PC-9 (cell line): ENCODE measurements around the gene ZNF732.

Experiments
- EZH2 ChIP-seq: fragments of 200-600 bp; sonication (generic); IDR thresholded peaks from 2 replicates; pipeline ENCODE4 v1.8.0; 2017; ENCODE audit warnings: antibody characterized with exemption, low read depth
- TF ChIP-seq, protein P1 (sequence below): fragments of 200-600 bp; sonication (generic); conservative IDR thresholded peaks from 2 replicates; pipeline ENCODE4 v1.6.1; 2017; ENCODE audit warnings: mixed run types, antibody characterized with exemption, mild to moderate bottlenecking, moderate library complexity

DNA sequence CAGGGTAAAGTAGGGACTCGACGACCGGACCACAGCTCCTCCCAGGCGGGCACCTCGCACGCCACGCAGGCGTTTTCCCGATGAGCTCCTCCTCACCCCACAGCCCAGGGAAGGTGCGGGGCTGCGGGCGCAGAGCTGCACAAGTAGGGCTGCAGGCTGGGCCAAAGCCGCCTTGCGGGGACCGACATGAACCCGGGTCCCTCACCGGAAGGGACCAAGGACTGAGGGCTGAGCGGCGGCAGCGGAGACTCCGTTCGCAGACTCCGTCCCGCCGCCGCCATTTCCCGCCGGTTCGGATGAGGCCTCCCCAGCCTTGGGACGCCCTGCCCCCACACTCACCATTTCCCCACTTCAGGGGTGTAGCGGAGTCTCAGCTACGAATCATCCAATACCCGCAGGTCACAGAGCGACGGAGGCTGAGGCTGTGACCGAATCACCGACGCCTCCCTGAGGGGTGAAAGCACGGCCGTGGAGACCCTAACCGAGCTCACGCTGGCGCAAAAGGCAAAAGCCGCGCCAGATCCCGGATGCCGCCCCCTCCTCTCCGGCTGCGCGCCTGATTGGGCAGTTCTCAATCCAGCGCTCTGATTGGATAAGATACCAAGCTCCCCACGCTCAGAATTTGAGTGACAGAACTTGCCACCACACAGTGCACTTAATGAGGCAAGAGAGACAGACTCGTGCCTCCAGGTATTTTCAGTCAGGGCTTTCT is at the start of gene ZNF732:
- TF ChIP-seq, protein P1, sequence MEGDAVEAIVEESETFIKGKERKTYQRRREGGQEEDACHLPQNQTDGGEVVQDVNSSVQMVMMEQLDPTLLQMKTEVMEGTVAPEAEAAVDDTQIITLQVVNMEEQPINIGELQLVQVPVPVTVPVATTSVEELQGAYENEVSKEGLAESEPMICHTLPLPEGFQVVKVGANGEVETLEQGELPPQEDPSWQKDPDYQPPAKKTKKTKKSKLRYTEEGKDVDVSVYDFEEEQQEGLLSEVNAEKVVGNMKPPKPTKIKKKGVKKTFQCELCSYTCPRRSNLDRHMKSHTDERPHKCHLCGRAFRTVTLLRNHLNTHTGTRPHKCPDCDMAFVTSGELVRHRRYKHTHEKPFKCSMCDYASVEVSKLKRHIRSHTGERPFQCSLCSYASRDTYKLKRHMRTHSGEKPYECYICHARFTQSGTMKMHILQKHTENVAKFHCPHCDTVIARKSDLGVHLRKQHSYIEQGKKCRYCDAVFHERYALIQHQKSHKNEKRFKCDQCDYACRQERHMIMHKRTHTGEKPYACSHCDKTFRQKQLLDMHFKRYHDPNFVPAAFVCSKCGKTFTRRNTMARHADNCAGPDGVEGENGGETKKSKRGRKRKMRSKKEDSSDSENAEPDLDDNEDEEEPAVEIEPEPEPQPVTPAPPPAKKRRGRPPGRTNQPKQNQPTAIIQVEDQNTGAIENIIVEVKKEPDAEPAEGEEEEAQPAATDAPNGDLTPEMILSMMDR, result no peak
- no peak for TF ChIP-seq EZH2
